HPDE6-E6E7 (cell line): ENCODE data around the gene MAPK1.
"Not testable (repeated sequence)": the region's sequence is repeated elsewhere in the genome, so short reads cannot be mapped to it uniquely, and the experiment has no call there.

ENCODE experiments used
- DNase-seq: peaks from one replicate; pipeline ENCODE4 v3.0.0; 2011; ENCODE audit warnings: missing footprints; ENCODE audit errors: extremely low spot score

Gene MAPK1

GRCh38 chr22:21882754-21883333 is 15.4 kb upstream of the MAPK1 start:
- DNase-seq: not testable (repeated sequence)

- DNase-seq: no peak
Measured at GRCh38 chr22:21881841-21882753, 14.7 kb upstream of the MAPK1 start.

- DNase-seq: no peak
Measured at GRCh38 chr22:21876486-21877176, 9.2 kb upstream of the MAPK1 start.

- DNase-seq: not testable (repeated sequence)
Measured at GRCh38 chr22:21874953-21875352, 7.5 kb upstream of the MAPK1 start.

GRCh38 chr22:21873619-21874018 is 6.2 kb upstream of the MAPK1 start:
- DNase-seq: no peak

- DNase-seq: not testable (repeated sequence)
Measured at GRCh38 chr22:21872741-21873140, 5.3 kb upstream of the MAPK1 start.

GRCh38 chr22:21868651-21869050 is 1.2 kb upstream of the MAPK1 start:
- DNase-seq: no peak

GRCh38 chr22:21866833-21867527 is 465 bp downstream of the MAPK1 start:
- no peak for DNase-seq

GRCh38 chr22:21865041-21865440 is 2.4 kb downstream of the MAPK1 start:
- DNase-seq: no peak

GRCh38 chr22:21862386-21863245 is 4.8 kb downstream of the MAPK1 start:
- DNase-seq: no peak

- no peak for DNase-seq
Measured at GRCh38 chr22:21861851-21862250, 5.6 kb downstream of the MAPK1 start.

- no peak for DNase-seq
Measured at GRCh38 chr22:21861264-21861848, 6.1 kb downstream of the MAPK1 start.

GRCh38 chr22:21860491-21861039 is 6.9 kb downstream of the MAPK1 start:
- DNase-seq: no peak

- no peak for DNase-seq
Measured at GRCh38 chr22:21858025-21858764, 9.2 kb downstream of the MAPK1 start.

GRCh38 chr22:21857481-21857914 is 9.9 kb downstream of the MAPK1 start:
- DNase-seq: no peak

- no peak for DNase-seq
Measured at GRCh38 chr22:21856868-21857267, 10.6 kb downstream of the MAPK1 start.

GRCh38 chr22:21856197-21856596 is 11.2 kb downstream of the MAPK1 start:
- no peak for DNase-seq

- no peak for DNase-seq
Measured at GRCh38 chr22:21855676-21856075, 11.8 kb downstream of the MAPK1 start.

- DNase-seq: no peak
Measured at GRCh38 chr22:21850660-21851059, 16.8 kb downstream of the MAPK1 start.

GRCh38 chr22:21849489-21849888 is 18.0 kb downstream of the MAPK1 start:
- no peak for DNase-seq
